K562 (cell line): Measurements from ENCODE around the gene NLK.
"Not testable (repeated sequence)": the region's sequence is repeated elsewhere in the genome, so short reads cannot be mapped to it uniquely, and the experiment has no call there.

Experiments
- ATF3 ChIP-seq, 2 experiments: fragments of 450-650 bp in 1 of 2; sonication (generic) in 1 of 2; formaldehyde crosslinking in 1 of 2; IDR thresholded peaks in 1 of 2; conservative IDR thresholded peaks in 1 of 2; 2 replicates each; pipeline versions ENCODE4 v1.6.1 to v1.8.1; 2016 to 2023; ENCODE audit warnings: mild to moderate bottlenecking in 2 of 2, moderate library complexity in 2 of 2, inconsistent platforms in 1 of 2, missing genetic modification reagents in 1 of 2
- CAMTA2 ChIP-seq: fragments of 250-450 bp; sonication (Bioruptor Pico); conservative IDR thresholded peaks from 2 replicates; pipeline ENCODE4 v1.5.1; 2022
- CHD2 ChIP-seq: IDR thresholded peaks from 2 replicates; pipeline ENCODE4 v1.6.1; 2011; ENCODE audit warnings: low read depth, low read length
- MEF2D ChIP-seq: conservative IDR thresholded peaks from 2 replicates; pipeline ENCODE4 v1.6.1; 2016; ENCODE audit warnings: low read depth, missing genetic modification characterization, missing compliant biosample characterization
- RAD21 ChIP-seq, 2 experiments: fragments of 250-450 bp in 1 of 2; fragments of 450-650 bp in 1 of 2; sonication (Bioruptor Pico) in 1 of 2; formaldehyde crosslinking in 1 of 2; IDR thresholded peaks in 1 of 2; conservative IDR thresholded peaks in 1 of 2; 2 replicates each; pipeline versions ENCODE4 v1.4.0 to v1.8.0; 2020 to 2022; ENCODE audit warnings: mild to moderate bottlenecking in 2 of 2, moderate library complexity in 1 of 2
- RFX5 ChIP-seq: IDR thresholded peaks from 2 replicates; pipeline ENCODE4 v1.6.1; 2011; ENCODE audit warnings: low read depth, mild to moderate bottlenecking, improper control_type of control experiment, low read length
- SREBF2 ChIP-seq: sonication (generic); formaldehyde crosslinking; IDR thresholded peaks from 2 replicates; pipeline ENCODE4 v1.4.0; 2020; ENCODE audit warnings: mild to moderate bottlenecking, missing genetic modification reagents
- TARDBP ChIP-seq: fragments of 450-650 bp; IDR thresholded peaks from 2 replicates; pipeline ENCODE4 v1.6.1; 2016
- TSC22D4 ChIP-seq: fragments of 450-650 bp; IDR thresholded peaks from 2 replicates; pipeline ENCODE4 v1.6.1; 2016; ENCODE audit warnings: missing genetic modification characterization, missing biosample characterization, control low read depth
- ZNF121 ChIP-seq: sonication (generic); formaldehyde crosslinking; conservative IDR thresholded peaks from 2 replicates; pipeline ENCODE4 v1.8.0; 2022; ENCODE audit warnings: missing genetic modification reagents

- TF ChIP-seq MEF2D; RAD21 (CRISPR knock-in tag; conservative IDR thresholded peaks at IDR 0.05 in 1 of 2, IDR thresholded peaks at IDR 0.05 in 1 of 2); CAMTA2 (CRISPR knock-in tag); ATF3 (IDR thresholded peaks at IDR 0.05); ATF3 (CRISPR knock-in tag; conservative IDR thresholded peaks at IDR 0.05); ZNF121 (CRISPR knock-in tag); RFX5; TSC22D4 (tag); SREBF2 (CRISPR knock-in tag); CHD2; TARDBP: not testable (repeated sequence)
Observed at GRCh38 chr17:28007925-28008324, 34.6 kb upstream of the NLK start.
